ENCODE measurements around the gene AURKB. TPM values are rescaled to one million over a fixed set of nuclear protein-coding genes. Genes with fewer than 3 reads are reported as not detected.
A peak's percentile ranks its signal among the peaks of the same experiment; 100 is the strongest.

The AURKB gene
- total and polyA plus RNA-seq, 2 of the 13 experiments (the other 11 are each of a cell fraction or from before 2014, with no cell fraction given), result 29.5 to 75.3 TPM

DNA sequence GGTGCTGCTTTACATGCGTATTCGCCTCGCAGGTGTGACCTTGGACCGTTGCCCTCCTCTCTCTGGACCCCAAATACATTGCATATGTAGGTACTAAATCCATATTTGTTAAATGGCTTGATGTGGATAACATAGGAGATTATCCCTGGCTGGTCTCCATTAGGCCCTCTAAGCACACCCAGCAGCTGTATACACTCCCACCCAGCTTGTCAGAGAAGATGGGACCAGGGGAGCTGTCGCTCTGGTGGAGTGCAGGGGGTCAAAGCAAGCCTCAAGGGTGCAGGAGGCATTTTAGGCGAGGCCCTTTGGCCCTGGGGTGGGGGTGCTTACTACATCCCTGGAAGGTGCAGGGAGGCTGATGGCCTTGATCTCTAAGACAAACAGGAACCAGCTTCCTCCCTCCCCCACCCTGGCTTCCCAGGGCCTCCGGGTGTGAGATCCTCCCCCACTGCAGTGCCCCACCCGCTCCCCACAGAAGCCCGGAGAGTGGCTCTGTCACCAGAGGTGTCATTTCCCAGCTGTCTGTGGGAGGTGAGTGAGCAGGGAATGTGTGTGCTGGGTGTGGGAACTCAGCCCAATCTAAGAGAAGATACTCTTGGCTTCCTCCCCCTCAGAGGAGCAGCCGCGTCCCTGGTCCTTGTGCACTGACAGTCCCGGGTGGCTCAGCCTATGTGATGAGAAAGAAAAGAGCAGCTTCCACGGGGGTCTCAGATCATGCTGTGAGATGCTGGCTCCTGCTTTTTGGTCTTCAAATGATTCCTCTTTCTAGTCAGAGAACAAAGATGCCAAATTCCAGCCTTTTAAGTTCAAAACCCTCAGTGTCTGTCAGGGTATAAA, 46.2 kb downstream of the AURKB start (continued):
- TF ChIP-seq, protein P1, sequence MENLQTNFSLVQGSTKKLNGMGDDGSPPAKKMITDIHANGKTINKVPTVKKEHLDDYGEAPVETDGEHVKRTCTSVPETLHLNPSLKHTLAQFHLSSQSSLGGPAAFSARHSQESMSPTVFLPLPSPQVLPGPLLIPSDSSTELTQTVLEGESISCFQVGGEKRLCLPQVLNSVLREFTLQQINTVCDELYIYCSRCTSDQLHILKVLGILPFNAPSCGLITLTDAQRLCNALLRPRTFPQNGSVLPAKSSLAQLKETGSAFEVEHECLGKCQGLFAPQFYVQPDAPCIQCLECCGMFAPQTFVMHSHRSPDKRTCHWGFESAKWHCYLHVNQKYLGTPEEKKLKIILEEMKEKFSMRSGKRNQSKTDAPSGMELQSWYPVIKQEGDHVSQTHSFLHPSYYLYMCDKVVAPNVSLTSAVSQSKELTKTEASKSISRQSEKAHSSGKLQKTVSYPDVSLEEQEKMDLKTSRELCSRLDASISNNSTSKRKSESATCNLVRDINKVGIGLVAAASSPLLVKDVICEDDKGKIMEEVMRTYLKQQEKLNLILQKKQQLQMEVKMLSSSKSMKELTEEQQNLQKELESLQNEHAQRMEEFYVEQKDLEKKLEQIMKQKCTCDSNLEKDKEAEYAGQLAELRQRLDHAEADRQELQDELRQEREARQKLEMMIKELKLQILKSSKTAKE (CRISPR knock-in tag; IDR thresholded peaks at IDR 0.05; ENCODE audit: borderline replicate concordance), result no peak; the same call in 1 of the 2 replicates
- TF ChIP-seq RBM22 (optimal IDR thresholded peaks at IDR 0.05; ENCODE audit: low read length) (no peak), ZNF329 (CRISPR knock-in tag; IDR thresholded peaks at IDR 0.05; ENCODE audit: low read depth) (no peak), CCDC6 (CRISPR knock-in tag; IDR thresholded peaks at IDR 0.05) (peak; percentile 52; the same call in 1 of the 2 replicates), BRCA1 (CRISPR knock-in tag; IDR thresholded peaks at IDR 0.05) (no peak), ZNF792 (CRISPR knock-in tag; IDR thresholded peaks at IDR 0.05) (no peak), FOXA1 (IDR thresholded peaks at IDR 0.05) (no peak), FOXA1 (CRISPR knock-in tag; IDR thresholded peaks at IDR 0.05) (0 out of 2 replicates have a peak, but pooled peaks have one; percentile 18), MXI1 (IDR thresholded peaks at IDR 0.05; ENCODE audit: borderline replicate concordance, low read depth, low read length) (no peak; the same call in 2 of the 3 replicates), NCOA2 (CRISPR knock-in tag; IDR thresholded peaks at IDR 0.05) (peak; percentile 43; the same call in 1 of the 2 replicates), PTBP1 (IDR thresholded peaks at IDR 0.05; ENCODE audit: low read depth, low read length, poor library complexity, severe bottlenecking) (no peak), MAF1 (CRISPR knock-in tag; IDR thresholded peaks at IDR 0.05; ENCODE audit: borderline replicate concordance) (no peak), NCOA1 (CRISPR knock-in tag; IDR thresholded peaks at IDR 0.05) (no peak), SP2 (CRISPR knock-in tag; IDR thresholded peaks at IDR 0.05) (no peak)
- TF ChIP-seq, protein P2, sequence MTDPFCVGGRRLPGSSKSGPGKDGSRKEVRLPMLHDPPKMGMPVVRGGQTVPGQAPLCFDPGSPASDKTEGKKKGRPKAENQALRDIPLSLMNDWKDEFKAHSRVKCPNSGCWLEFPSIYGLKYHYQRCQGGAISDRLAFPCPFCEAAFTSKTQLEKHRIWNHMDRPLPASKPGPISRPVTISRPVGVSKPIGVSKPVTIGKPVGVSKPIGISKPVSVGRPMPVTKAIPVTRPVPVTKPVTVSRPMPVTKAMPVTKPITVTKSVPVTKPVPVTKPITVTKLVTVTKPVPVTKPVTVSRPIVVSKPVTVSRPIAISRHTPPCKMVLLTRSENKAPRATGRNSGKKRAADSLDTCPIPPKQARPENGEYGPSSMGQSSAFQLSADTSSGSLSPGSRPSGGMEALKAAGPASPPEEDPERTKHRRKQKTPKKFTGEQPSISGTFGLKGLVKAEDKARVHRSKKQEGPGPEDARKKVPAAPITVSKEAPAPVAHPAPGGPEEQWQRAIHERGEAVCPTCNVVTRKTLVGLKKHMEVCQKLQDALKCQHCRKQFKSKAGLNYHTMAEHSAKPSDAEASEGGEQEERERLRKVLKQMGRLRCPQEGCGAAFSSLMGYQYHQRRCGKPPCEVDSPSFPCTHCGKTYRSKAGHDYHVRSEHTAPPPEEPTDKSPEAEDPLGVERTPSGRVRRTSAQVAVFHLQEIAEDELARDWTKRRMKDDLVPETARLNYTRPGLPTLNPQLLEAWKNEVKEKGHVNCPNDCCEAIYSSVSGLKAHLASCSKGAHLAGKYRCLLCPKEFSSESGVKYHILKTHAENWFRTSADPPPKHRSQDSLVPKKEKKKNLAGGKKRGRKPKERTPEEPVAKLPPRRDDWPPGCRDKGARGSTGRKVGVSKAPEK (CRISPR knock-in tag; IDR thresholded peaks at IDR 0.05; ENCODE audit: borderline replicate concordance), result no peak
- TF ChIP-seq, protein P3, sequence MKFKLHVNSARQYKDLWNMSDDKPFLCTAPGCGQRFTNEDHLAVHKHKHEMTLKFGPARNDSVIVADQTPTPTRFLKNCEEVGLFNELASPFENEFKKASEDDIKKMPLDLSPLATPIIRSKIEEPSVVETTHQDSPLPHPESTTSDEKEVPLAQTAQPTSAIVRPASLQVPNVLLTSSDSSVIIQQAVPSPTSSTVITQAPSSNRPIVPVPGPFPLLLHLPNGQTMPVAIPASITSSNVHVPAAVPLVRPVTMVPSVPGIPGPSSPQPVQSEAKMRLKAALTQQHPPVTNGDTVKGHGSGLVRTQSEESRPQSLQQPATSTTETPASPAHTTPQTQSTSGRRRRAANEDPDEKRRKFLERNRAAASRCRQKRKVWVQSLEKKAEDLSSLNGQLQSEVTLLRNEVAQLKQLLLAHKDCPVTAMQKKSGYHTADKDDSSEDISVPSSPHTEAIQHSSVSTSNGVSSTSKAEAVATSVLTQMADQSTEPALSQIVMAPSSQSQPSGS (CRISPR knock-in tag; IDR thresholded peaks at IDR 0.05), result 0 out of 2 replicates have a peak, but pooled peaks have one; percentile 19
- TF ChIP-seq, protein P4, sequence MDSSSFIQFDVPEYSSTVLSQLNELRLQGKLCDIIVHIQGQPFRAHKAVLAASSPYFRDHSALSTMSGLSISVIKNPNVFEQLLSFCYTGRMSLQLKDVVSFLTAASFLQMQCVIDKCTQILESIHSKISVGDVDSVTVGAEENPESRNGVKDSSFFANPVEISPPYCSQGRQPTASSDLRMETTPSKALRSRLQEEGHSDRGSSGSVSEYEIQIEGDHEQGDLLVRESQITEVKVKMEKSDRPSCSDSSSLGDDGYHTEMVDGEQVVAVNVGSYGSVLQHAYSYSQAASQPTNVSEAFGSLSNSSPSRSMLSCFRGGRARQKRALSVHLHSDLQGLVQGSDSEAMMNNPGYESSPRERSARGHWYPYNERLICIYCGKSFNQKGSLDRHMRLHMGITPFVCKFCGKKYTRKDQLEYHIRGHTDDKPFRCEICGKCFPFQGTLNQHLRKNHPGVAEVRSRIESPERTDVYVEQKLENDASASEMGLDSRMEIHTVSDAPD (CRISPR knock-in tag; IDR thresholded peaks at IDR 0.05), result no peak
- TF ChIP-seq, protein P5, sequence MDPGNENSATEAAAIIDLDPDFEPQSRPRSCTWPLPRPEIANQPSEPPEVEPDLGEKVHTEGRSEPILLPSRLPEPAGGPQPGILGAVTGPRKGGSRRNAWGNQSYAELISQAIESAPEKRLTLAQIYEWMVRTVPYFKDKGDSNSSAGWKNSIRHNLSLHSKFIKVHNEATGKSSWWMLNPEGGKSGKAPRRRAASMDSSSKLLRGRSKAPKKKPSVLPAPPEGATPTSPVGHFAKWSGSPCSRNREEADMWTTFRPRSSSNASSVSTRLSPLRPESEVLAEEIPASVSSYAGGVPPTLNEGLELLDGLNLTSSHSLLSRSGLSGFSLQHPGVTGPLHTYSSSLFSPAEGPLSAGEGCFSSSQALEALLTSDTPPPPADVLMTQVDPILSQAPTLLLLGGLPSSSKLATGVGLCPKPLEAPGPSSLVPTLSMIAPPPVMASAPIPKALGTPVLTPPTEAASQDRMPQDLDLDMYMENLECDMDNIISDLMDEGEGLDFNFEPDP (CRISPR knock-in tag; conservative IDR thresholded peaks at IDR 0.05), result no peak
- TF ChIP-seq, protein P6, sequence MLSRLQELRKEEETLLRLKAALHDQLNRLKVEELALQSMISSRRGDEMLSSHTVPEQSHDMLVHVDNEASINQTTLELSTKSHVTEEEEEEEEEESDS (CRISPR knock-in tag; IDR thresholded peaks at IDR 0.05; ENCODE audit: borderline replicate concordance), result no peak

Data from HepG2 (cell line).